Cardiac fibroblast (primary cell): ENCODE measurements around the gene GNA12.
A peak's percentile ranks its signal among the peaks of the same experiment; 100 is the strongest.

Source experiments
- DNase-seq, 2 donors: peaks; one replicate each; pipeline versions ENCODE4 v3.0.0 to v3.0.0-alpha.2; 2010; ENCODE audit warnings: low read depth in 2 of 2
- H3K4me3 ChIP-seq, 2 donors: replicated peaks in 1 of 2; 1 replicate in 1 of 2; 2 replicates in 1 of 2; pipeline ENCODE4 v1.5.1; 2011; ENCODE audit warnings: low read depth in 2 of 2, low read length in 2 of 2, mild to moderate bottlenecking in 2 of 2, moderate library complexity in 1 of 2
- TF ChIP-seq, protein P1 (sequence below): IDR thresholded peaks from one replicate; pipeline ENCODE4 v1.5.1; 2011; ENCODE audit warnings: low read depth, mild to moderate bottlenecking, low read length, inconsistent platforms

The GNA12 gene

GRCh38 chr7:2708041-2708440 lies 136.1 kb downstream of the GNA12 start:
- TF ChIP-seq, protein P1, sequence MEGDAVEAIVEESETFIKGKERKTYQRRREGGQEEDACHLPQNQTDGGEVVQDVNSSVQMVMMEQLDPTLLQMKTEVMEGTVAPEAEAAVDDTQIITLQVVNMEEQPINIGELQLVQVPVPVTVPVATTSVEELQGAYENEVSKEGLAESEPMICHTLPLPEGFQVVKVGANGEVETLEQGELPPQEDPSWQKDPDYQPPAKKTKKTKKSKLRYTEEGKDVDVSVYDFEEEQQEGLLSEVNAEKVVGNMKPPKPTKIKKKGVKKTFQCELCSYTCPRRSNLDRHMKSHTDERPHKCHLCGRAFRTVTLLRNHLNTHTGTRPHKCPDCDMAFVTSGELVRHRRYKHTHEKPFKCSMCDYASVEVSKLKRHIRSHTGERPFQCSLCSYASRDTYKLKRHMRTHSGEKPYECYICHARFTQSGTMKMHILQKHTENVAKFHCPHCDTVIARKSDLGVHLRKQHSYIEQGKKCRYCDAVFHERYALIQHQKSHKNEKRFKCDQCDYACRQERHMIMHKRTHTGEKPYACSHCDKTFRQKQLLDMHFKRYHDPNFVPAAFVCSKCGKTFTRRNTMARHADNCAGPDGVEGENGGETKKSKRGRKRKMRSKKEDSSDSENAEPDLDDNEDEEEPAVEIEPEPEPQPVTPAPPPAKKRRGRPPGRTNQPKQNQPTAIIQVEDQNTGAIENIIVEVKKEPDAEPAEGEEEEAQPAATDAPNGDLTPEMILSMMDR = no peak
- H3K4me3 ChIP-seq = no peak overlapping the region
- no peak for DNase-seq

DNA sequence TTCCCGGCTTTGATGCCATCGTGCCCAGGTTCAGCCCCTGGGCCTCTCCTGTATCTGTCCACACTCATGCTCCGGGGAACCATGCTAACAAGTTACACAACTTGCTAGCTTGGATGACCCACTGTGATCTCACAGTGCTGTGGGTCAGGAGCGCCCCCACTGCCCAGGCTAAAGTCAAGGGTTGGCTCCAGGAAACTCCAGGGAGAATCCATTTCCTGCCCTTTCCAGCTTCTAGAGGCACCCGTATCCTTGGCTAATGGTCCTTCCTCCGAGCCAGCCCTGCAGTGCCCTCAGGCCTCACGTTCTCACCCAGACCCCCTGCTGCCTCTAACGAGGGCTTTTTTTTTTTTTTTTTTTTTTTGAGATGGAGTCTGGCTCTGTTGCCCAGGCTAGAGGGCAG lies 136.6 kb downstream of the GNA12 start:
- DNase-seq = no peak
- TF ChIP-seq, protein P1 = no peak

DNA sequence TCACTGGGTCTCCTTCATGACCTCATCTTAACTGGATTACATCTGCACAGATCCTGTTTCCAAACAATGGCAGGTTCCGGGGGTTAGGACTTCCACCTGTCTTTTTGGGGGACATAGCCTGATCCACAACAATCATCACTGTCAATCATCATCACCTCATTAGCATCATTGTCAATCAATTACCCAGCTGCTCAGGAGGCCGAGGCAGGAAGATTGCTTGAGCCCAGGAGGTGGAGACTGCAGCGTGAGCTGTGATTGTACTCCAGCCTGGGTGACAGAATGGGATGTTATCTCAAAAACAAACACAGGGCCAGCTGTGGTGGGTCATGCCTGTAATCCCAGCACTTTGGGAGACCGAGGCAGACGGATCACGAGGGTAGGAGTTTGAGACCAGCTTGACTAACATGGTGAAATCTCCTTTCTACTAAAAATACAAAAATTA lies 137.4 kb downstream of the GNA12 start:
- TF ChIP-seq, protein P1 = no peak
- no peak overlapping the region for H3K4me3 ChIP-seq
- DNase-seq = no peak

More for the DNA sequence above, 136.6 kb downstream of the GNA12 start:
- H3K4me3 ChIP-seq = no peak overlapping the region

GRCh38 chr7:2705371-2706096 lies 138.6 kb downstream of the GNA12 start:
- DNase-seq = no peak
- H3K4me3 ChIP-seq = no peak overlapping the region
- TF ChIP-seq, protein P1 = no peak

DNA sequence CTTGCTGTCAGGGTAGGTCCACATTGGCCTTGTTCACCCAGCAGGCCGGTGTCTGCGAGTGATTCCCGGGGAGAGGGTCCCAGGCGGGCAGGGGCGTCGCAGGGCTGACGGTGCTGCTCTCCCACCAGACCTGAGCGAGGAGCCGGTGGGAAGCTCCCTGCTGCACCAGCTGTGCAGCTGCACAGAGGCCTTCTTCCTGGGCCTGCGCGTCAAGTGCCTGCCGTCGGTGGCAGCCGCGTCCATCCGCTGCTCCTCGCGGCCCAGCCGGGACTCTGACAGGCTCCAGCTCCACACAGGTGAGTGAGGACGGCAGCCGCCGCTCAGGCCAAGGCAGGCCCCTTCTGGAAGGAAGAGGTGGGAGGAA lies 141.5 kb downstream of the GNA12 start:
- no peak for DNase-seq
- TF ChIP-seq, protein P1 = no peak
- H3K4me3 ChIP-seq = no peak overlapping the region

GRCh38 chr7:2701832-2702593 lies 142.1 kb downstream of the GNA12 start:
- DNase-seq = peak; percentile 37 to 64
- TF ChIP-seq, protein P1 = no peak

More at GRCh38 chr7:2701832-2702593, 142.1 kb downstream of the GNA12 start:
- no peak overlapping the region for H3K4me3 ChIP-seq
